GM19193 (cell line): ENCODE measurements around the gene STARD5.

ENCODE experiments used
- POLR2A ChIP-seq: IDR thresholded peaks from 4 replicates; pipeline ENCODE4 v1.6.1; 2011; ENCODE audit not compliant: insufficient read depth, insufficient read length; ENCODE audit errors: extremely low read depth

The STARD5 gene

GRCh38 chr15:81265944-81266775 is 57.8 kb downstream of the STARD5 start:
- TF ChIP-seq POLR2A, result no peak

- TF ChIP-seq POLR2A, result no peak
These were observed 58.5 kb downstream of the STARD5 start for GRCh38 chr15:81265256-81265943.

GRCh38 chr15:81264072-81264857 is 59.7 kb downstream of the STARD5 start:
- TF ChIP-seq POLR2A, result no peak

- no peak for TF ChIP-seq POLR2A
These were observed 60.5 kb downstream of the STARD5 start for GRCh38 chr15:81263477-81263876.

- no peak for TF ChIP-seq POLR2A
These were observed 62.6 kb downstream of the STARD5 start for GRCh38 chr15:81261172-81261811.

- no peak for TF ChIP-seq POLR2A
These were observed 64.1 kb downstream of the STARD5 start for GRCh38 chr15:81259760-81260298.
